ENCODE data around the gene MYOM3.

- no peak for TF ChIP-seq CTCF (IDR thresholded peaks at IDR 0.05 in 2 of 3, conservative IDR thresholded peaks at IDR 0.05 in 1 of 3; ENCODE audit: borderline replicate concordance in 1 of 3, insufficient read depth in 1 of 3, low read depth in 2 of 3, low read length in 2 of 3)
- TF ChIP-seq EZH2phosphoT487 (IDR thresholded peaks at IDR 0.05; ENCODE audit: borderline replicate concordance), result no peak
- no peak for TF ChIP-seq SIN3A (IDR thresholded peaks at IDR 0.05; ENCODE audit: low read depth)
- no peak for TF ChIP-seq POLR2A (IDR thresholded peaks at IDR 0.05; ENCODE audit: borderline replicate concordance, extremely low read depth, insufficient read depth, insufficient read length)
- TF ChIP-seq REST (IDR thresholded peaks at IDR 0.05; ENCODE audit: low read depth), result no peak
- no peak for TF ChIP-seq EZH2 (IDR thresholded peaks at IDR 0.05)
- TF ChIP-seq POLR2AphosphoS5 (IDR thresholded peaks at IDR 0.05; ENCODE audit: low read depth, low read length), result no peak
- TF ChIP-seq CBX3 (IDR thresholded peaks at IDR 0.05; ENCODE audit: low read depth), result no peak
- TF ChIP-seq MAX (IDR thresholded peaks at IDR 0.05), result no peak
Observed at GRCh38 chr1:24089027-24089742, 22.8 kb downstream of the MYOM3 start.
